PFSK-1 (cell line): ENCODE measurements around the gene NDUFV3.

Experiments
- FOXP2 ChIP-seq: optimal IDR thresholded peaks from 2 replicates; pipeline ENCODE3; 2011; ENCODE audit warnings: borderline replicate concordance, control low read depth, inconsistent platforms; ENCODE audit not compliant: insufficient read depth; ENCODE audit errors: extremely low read length, extremely low read depth
- POLR2AphosphoS5 ChIP-seq: IDR thresholded peaks from 2 replicates; pipeline ENCODE4 v1.6.1; 2012; ENCODE audit warnings: low read depth, mild to moderate bottlenecking, control low read depth, low read length, moderate library complexity
- TAF1 ChIP-seq: IDR thresholded peaks from 2 replicates; pipeline ENCODE4 v1.6.1; 2012; ENCODE audit warnings: low read length, control low read depth, borderline replicate concordance; ENCODE audit not compliant: insufficient read depth

DNA sequence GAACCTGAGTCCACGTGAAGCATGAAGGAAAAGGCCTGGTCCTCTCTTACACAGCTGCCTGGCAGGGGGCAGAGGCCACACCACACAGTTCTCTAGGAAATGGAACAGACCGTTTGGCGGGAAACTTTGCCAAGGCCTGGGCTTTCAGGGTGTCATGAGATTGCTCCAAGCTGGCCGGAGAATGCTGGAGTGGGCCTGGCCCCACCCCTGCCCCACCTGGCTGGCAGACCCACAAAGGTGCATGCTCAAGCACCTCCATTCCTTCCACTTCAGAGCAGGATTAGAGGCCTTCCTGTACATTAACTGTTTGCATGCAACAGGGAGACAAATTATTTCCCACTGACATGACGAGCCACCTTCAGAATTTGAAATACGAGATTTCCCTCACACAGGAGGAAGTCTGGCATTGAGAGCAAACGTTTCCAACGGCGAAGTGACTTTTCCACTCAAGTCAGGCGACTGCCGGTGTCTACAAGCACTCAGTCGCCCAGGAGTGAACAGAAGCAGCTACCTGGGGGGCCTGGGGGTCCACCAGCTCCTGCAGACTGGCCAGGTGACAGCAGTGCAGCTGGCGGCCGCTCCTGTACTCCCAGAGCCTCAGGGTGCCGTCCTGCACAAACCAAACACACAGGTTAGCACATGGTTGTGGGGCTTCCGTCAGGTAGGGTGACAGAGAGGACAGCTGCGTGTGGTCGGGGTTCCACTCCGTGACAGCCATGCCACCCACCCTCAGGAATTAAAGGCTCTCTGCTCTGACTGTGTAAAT, 37.8 kb upstream of the NDUFV3 start:
- TF ChIP-seq TAF1 (no peak), POLR2AphosphoS5 (no peak), FOXP2 (no peak)
